HL-60/S4 treated with retinoic acid at 250 ng/mL for 4 days and 3 days (cell line): ENCODE measurements around the gene SDF2L1.
"Not testable (repeated sequence)": the region's sequence is repeated elsewhere in the genome, so short reads cannot be mapped to it uniquely, and the experiment has no call there.

Experiments used
- in situ Hi-C: fragments of 300-500 bp; cut with MboI; formaldehyde crosslinking; loops from 2 replicates; pipeline ENCODE4 v1.7.0; 2022; ENCODE audit warnings: low sequenced_read_pairs

The SDF2L1 gene, protein sequence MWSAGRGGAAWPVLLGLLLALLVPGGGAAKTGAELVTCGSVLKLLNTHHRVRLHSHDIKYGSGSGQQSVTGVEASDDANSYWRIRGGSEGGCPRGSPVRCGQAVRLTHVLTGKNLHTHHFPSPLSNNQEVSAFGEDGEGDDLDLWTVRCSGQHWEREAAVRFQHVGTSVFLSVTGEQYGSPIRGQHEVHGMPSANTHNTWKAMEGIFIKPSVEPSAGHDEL

DNA sequence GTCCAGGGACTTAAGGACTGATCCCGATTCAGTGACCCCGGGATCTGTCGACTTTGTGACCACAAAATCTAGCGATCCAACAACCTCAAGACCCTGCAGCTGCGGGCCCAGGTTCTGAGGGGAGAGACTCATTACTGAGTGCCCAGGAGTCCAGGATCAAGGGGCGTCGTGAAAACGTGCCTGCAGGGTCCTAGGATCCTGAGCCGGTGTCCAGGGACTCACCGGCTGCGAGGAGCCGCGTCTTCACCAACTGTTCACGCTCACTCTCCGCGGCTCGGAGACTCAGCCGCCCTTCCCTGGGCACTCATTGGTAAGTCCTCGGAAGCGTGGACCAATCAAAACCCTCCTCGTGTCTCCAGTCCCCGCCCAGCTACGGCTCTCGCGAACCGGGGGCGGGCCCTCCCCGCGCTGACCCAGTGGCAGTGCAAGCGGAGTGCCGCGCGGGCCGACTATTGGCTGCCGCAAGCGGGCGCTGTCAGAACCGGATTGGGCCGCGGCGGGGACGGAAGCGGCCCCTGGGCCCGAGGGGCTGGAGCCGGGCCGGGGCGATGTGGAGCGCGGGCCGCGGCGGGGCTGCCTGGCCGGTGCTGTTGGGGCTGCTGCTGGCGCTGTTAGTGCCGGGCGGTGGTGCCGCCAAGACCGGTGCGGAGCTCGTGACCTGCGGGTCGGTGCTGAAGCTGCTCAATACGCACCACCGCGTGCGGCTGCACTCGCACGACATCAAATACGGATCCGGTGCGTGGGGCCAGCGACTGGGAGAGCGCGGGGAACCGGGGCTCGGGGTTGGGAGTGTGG is at the start of gene SDF2L1:
TSS of gene SDF2L1 (plus strand) at position 514 of the 795 bp plus-strand sequence. CDS start at position 549, 35 bp downstream.
- in situ Hi-C loops: loop anchor here (25.0 kb wide), 1 partner anchor 655 kb away; the partner anchor contains the start of gene LZTR1

DNA sequence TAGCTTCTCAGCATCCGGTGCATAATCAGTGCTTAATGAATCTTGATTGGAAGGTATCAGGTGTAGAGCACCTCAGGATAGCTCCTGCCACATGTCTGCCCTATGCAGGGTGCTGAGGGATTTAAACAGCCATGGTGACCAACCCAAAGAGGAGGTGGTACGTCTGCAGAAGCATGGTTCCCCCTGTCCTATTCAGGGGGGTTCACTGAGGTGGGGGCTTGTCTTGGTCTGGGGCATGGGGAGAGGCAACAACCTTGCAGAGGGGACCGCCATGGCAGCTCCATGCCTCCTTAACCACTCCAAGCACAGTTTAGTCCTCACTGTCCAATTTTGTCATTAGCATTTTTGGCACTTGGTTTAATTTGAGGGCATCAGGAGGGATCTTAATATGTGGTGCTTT is 49.7 kb upstream of the SDF2L1 start:
- in situ Hi-C loops: no loop called here

DNA sequence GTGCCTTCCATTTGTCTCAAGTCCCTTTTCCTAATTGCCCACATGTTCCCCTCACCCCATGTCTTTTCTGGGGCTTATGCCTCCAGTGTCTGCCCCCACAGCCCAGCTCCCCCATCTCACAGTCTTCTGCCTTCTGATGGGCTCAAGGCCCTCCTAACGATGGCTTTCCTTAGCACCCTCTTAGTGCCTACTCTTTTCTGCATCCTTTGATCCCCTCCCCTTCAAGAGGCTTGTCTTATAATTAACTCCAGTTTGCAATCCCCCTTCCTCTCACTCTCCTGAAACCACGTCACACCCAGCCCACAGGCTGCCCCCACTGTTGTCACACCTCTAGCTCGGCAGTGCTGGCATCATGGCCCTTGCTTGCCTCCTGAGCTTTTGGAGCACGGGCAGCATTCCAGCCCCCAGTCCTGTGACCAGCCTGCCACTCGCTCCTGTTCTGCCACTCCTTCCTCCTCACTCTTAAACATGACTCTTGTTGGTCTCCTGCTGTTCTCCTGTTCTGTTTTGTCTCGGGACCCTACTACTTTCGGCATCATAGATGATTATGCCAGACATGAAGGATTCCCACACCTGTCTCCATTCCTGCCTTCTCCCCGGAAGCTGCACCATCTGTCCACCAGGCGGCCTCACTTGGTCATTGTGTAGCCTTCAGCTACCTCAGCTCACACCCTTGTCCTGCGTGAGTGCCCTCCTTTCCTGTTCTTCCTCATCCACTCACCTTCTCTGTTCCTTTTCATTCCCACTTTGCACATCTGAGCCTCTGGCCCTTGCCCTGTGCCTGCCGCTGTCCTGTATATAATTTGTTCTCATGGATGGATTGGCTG is 48.5 kb upstream of the SDF2L1 start:
- in situ Hi-C loops: no loop called here

DNA sequence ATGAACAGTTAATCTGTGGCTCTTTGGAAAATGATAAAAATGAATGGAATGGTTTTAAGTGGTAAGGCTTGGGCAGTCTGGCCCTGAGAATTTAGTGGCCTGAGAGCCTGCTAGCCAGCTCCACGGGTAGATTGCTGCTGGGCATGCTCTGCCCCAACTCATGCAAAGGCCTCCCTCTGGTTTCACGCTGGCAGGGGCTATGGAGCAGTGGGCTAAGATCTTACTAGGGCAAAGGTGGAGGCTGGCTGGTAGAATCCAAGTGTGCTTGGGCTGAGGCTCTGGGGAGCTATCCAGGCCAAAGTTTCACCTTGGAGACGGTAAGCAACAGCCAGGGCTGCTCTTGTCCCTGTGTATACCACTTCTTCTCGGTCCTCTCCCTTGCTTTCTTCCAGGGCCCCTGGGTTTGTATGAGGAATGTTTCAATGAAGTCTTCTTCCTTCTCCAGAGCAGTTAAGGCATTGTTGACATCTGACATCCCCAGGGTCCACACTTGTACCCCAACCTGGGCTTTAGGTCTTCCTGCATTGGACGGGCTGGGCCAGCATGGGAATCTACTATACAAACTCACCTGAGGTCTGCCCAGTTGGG is 47.1 kb upstream of the SDF2L1 start:
- in situ Hi-C loops: no loop called here

DNA sequence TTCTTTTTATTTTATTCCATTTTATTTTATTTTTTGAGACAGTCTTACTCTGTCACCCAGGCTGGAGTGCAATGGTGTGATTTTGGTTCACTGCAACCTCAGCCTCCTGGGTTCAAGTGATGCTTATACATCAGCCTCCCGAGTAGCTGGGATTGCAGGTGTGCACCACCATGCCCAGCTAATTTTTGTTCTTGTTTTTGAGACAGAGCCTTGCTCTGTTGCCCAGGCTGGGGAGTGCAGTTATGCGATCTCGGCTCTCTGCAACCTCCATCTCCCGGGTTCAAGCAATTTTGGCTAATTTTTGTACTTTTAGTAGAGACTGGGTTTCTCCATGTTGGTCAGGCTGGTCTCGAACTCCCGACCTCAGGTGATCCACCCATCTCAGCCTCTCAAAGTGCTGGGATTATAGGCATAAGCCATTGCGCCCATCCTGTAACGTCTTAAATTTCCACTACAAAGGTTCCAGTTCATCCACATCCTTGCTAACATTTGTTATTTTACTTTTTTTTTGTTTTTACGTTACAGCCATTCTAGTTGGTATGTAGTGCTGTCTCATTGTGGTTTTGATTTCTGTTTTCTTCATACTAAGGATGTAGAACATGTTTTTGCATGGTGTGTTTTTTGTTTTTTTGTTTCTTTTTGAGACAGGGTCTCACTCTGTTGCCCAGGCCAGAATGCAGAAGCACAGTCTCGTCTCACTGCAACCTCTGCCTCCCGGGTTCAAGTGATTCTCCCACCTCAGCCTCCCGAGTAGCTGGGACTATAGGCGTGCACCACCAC is 45.6 kb upstream of the SDF2L1 start:
- in situ Hi-C loops: not testable (repeated sequence)

DNA sequence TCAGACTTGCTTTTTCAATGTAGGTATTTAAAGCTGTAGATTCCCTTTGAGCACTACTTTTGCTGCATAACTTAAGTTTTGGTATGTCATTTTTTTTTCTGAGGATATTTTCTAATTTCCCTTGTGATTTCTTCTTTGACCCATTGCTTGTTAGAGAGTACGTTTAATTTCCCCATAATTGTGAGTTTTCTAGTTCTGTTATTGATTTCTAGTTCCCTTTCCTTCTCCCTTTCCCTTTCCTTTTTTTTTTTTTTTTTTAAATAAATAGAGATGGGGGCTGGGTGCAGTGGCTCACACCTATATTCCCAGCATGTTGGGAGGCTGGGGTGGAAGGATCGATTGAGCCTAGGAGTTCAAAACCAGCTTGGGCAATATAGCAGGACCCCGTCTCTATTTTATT is 43.8 kb upstream of the SDF2L1 start:
- in situ Hi-C loops: no loop called here

DNA sequence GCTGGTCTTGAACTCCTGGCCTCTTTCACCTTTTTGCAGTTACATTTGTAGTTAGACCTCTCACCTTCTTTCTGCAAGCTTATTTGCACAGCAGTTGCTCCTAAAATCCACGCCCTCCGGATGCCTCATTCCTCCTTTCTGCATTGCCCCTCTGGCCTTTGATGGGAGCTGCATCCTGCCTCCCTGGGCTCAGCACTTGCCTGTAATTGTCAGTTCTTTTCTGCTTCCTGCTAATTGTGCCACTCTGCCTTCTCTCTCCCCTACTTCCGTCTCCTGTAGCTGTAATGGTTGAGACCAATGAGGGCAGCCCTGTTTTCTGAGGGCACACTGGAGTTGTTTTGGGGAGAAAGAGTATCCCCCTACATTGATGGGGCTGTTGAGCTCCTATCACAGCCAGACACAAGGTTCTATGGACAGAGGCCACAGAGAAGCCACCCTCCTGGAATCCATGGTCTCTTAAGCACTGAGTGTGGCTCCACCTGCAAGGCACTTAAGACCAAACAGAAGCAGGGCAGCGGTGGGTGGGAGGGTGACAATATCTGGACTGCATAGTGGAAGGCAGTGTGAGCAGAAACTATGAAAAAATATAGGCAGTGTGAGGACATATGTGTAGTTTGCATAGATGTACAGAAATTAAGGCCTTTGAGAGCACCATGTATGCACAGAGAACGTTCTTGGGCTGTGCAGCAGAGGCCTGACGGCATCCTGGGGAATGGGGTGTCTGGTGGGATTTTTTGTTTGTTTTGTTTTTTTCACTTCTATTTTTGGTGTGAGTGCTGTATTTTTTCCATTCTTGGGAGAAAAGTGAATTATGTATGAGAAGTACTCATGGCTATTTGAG is 42.8 kb upstream of the SDF2L1 start:
- in situ Hi-C loops: no loop called here

DNA sequence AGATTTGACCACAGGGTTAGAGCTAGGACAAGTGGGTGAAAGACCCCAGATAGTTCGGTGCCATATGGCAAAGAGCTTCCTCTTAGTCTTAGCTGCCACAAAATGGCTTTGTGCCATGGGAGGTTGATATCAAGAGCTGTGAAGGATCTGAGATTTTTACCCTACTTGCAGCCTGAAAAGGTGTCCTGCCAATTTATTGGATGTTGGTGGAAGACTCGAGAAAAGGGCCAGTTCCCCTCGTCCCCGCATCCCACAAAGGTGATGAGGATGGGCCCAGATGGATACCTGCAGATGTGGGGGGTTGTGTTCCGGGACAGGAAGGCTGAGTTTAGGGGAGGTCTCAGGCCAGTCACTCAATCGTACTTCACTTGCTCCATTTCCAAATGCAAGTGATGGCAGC is 39.5 kb upstream of the SDF2L1 start:
- in situ Hi-C loops: no loop called here

DNA sequence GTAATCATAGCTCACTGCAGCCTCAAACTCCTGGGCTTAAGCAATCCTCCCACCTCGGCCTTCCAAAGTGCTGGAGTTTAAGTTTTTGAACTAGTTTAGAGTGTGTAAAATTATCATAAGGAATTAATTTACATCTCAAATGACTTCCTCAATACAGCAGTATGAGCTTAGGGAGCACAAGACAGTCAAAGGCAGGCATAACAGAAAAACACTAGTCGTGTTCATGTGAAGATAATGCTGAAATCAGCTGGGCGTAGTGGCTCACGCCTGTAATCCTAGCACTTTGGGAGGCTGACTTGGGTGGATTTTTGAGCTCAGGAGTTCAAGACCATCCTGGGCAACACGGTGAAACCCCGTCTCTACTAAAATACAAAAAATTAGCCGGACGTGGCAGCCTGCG is 38.1 kb upstream of the SDF2L1 start:
- in situ Hi-C loops: no loop called here

DNA sequence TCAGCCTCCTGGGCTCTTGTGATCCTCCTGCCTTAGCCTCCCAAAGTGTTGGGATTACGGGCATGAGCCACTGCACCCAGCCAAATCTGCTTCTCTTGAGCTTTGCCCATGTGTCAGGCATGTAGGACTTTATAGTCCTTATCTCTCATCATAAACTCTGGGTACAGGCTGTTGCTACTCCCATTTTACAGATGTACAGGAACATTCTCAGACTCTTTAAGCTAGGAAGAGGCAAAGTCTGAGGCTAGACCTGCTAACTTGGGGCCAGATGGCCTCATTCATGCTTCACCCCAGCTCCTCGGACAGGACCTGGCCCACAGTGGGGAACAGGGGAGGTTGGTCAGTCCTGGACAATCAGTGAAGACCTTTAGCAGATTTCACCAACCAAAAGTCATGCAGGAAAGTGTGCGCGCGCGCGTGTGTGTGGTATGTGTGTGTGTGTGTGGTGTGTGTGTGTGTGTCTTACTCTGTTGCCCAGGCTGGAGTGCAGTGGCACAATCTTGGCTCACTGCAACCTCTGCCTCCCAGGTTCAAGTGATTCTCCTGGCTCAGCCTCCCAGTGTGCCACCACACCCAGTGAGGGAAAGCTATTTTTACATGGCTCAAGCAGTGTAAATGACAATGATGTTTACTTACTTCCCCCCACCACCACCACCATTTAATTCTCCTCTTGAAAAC is 36.1 kb upstream of the SDF2L1 start:
- in situ Hi-C loops: no loop called here

DNA sequence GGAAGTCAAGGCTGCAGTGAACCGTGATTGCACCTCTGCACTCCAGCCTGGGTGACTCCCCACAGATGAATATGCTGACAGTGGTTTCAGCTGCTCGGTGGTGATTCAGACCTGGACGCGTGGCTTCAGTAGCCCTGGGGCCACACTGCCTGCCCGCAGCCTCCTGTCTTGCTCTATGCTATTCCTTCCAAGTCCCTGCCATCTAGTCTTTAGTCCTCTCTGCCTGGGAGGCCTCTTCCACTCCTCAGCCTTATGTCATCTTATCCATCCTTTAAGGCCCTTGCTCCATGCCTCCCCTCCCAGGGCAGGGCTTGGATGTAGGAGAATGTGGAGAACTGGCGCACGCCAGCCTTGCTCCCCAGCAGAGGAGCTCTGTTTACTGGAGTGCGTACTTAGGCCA is 35.3 kb upstream of the SDF2L1 start:
- in situ Hi-C loops: no loop called here

DNA sequence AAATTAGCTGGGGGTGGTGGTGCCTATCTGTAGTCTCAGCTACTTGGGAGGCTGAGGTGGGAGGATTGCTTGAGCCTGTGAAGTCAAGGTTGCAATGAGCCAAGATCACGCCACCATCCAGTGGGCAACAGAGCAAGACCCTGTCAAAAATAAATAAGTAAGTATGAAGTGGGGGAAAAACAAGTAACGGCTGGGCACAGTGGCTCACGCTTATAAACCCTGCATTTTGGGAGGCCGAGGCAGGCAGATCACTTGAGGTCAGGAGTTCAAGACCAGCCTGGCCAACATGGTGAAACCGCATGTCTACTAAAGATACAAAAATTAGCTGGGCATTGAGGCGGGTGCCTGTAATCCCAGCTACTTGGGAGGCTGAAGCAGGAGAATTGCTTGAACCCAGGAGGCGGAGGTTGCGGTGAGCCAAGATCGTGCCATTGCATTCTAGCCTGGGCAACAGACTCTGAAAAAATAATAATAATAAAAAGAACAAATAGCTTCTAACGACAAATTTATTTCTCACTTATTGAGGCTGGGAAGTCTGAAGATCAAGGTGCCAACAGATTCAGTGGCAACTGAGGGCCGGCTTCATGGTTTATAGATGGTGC is 32.4 kb upstream of the SDF2L1 start:
- in situ Hi-C loops: not testable (repeated sequence)

DNA sequence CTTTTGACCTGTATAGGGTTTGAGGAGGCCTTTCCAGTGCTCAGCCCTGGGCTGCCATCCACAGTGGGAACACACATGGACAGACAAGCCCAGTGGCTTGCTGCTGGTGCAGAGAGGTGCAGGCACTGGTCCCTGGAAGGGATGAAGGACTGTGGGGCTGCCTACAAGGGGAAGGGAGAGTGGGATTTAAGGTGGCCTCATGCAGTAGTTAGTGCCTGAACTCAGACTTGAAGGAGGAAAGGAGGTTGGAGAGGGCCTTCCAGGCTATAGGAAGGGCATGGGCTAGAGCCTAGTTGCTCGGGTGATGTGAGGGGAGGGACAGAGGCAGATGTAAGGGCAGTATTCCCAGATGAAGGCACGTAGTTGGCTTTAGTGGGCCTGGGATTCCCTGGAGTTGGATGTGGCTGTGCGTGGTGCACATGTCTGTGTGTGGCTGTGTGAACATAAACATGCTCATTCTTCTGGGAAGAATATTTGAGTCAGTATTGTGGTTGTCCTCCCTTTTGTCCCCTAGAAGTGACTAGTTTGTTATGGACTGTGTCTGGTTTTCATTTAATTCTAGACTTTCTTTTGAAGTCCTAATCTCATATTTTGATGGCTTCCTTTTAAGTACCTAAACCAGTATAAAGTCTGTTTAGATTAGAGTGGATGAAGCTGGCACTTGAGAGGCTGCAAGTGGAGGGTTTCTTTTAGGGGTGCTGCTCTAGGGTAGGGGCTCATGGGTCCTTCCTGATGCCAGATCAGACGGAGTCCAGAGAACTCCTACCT is 30.7 kb upstream of the SDF2L1 start:
- in situ Hi-C loops: no loop called here

DNA sequence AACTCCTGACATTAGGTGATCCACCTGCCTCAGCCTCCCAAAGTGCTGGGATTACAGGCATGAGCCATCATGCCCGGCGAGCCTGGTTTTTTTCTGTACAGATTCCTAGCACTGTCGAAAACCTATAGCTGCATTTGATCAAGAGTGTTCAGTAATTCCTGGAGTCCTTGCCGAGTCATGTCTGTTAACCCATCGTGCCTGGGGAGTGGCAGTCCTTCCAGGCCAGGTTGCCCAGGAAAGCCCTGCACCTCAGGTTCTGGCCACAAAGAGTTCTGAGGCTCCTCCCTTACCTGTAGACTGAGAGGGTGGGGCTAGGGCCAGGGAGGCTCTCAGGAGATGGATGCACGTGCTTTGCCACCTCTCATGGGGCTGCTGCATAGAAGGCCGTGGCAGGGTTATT is 29.2 kb upstream of the SDF2L1 start:
- in situ Hi-C loops: no loop called here

DNA sequence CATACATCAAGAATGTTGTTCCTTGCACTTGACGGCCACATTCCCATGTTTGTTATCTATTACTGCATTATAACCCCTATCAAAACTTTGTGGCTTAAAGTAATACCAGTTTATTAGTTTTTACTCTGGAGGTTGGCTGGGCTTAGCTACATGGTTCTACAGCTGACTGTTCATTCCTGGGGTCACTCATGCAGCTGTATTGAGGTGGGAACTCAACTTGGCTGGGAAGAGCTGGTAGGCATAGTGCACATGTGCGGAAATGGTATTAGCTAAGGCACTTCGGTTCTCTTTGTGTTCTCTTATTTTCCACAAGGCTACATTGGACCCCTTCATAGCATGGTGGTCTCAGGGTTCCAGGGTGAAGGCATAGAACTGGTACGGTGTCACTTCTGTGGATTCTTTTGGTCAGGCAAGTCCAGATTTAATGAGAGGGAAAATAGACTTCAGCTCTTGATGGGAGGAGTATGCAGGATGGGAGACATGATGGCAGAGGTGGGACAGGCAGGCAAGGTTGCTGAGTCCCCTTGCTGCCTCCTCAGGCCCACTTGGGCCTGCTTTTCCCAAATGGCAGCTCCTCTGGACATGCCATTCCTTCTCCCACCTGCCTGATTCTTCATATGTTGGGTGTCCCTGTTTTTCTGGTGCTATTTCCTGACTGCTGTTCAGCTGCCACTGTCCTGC is 28.4 kb upstream of the SDF2L1 start:
- in situ Hi-C loops: no loop called here

DNA sequence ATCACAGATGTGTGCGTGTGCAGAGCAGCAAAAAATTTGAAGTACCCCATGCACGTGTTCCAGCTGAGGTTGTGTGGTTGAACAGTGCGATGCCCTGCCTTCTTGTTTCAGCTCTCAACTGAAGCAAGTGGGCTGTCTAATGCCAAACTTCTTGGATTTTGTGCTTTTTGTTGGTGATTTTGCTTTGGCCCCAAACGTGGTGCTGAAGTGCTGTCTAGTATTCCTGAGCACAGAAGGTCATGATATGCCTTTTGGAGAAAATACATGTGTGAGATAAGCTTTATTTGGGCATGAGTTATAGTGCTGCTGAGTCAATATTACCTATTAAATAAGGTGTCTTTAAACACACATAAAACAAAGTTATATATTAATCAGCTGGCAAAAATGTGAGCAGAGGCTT is 26.4 kb upstream of the SDF2L1 start:
- in situ Hi-C loops: no loop called here

DNA sequence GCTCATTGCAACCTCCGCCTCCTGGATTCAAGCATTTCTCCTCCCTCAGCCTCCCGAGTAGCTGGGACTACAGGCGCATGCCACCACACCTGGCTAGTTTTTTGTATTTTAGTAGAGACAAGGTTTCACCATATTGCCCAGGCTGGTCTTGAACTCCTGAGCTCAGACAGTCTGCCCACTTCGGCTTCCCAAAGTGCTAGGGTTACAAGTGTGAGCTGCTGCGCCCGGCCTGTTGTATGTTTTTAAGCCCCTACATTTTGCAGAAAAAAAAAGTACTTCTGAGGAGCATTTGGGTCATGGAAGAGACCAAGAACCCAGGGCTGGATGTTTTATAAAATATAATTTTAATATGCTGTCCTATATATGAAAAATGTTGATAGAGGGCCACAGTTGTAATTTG is 24.8 kb upstream of the SDF2L1 start:
- in situ Hi-C loops: not testable (repeated sequence)
